ENCODE data around the gene ZNF438.

GRCh38 chr10:31058795-31059703 lies 27.4 kb upstream of the ZNF438 start:
- no peak for TF ChIP-seq CTCF (IDR thresholded peaks at IDR 0.05 in 2 of 3, conservative IDR thresholded peaks at IDR 0.05 in 1 of 3; ENCODE audit: control insufficient read depth in 2 of 3, extremely low read depth in 1 of 3, insufficient read depth in 1 of 3, low read depth in 3 of 3, low read length in 3 of 3)
- no peak for TF ChIP-seq MYC (IDR thresholded peaks at IDR 0.05; ENCODE audit: insufficient read depth, insufficient read length, insufficient replicate concordance, low read length, severe bottlenecking)
- TF ChIP-seq ATF3 (IDR thresholded peaks at IDR 0.05; ENCODE audit: borderline replicate concordance, extremely low read depth, low read depth, low read length), result no peak
- TF ChIP-seq SPI1 (IDR thresholded peaks at IDR 0.05; ENCODE audit: borderline replicate concordance, insufficient read depth, low read depth, low read length), result no peak
- TF ChIP-seq IRF5 (IDR thresholded peaks at IDR 0.05; ENCODE audit: borderline replicate concordance), result no peak
- no peak for TF ChIP-seq RAD21 (IDR thresholded peaks at IDR 0.05; ENCODE audit: insufficient read depth, low read depth, low read length)
- no peak for TF ChIP-seq MAX (IDR thresholded peaks at IDR 0.05; ENCODE audit: low read depth, low read length)
- TF ChIP-seq REST (IDR thresholded peaks at IDR 0.05; ENCODE audit: low read depth, low read length), result no peak
- TF ChIP-seq BCL11A (IDR thresholded peaks at IDR 0.05; ENCODE audit: low read depth, low read length), result no peak
- no peak for TF ChIP-seq ZNF207 (IDR thresholded peaks at IDR 0.05; ENCODE audit: borderline replicate concordance)
- TF ChIP-seq POLR2A (IDR thresholded peaks at IDR 0.05; ENCODE audit: low read depth, low read length), result no peak
